NT2/D1 (cell line): ENCODE measurements around the gene COA4.

Experiments used
- DNase-seq: peaks from one replicate; pipeline ENCODE4 v3.0.0-alpha.2; 2011; ENCODE audit warnings: low read depth, low spot score
- H3K27me3 ChIP-seq: 2 replicates; pipeline ENCODE4 v1.6.0; 2011; ENCODE audit warnings: mild to moderate bottlenecking; ENCODE audit not compliant: insufficient read length, insufficient read depth
- H3K36me3 ChIP-seq: 2 replicates; pipeline ENCODE4 v1.6.1; 2011; ENCODE audit warnings: mild to moderate bottlenecking, low read length, mixed read lengths; ENCODE audit not compliant: insufficient read depth, insufficient read length
- H3K4me1 ChIP-seq: 2 replicates; pipeline ENCODE4 v1.5.1; 2011; ENCODE audit not compliant: insufficient read depth, insufficient read length
- H3K4me3 ChIP-seq: 2 replicates; pipeline ENCODE4 v1.5.1; 2011; ENCODE audit warnings: low read depth; ENCODE audit not compliant: insufficient read length
- H3K9ac ChIP-seq: 2 replicates; pipeline ENCODE4 v1.6.0; 2011; ENCODE audit warnings: low read depth; ENCODE audit not compliant: insufficient read length
- H3K9me3 ChIP-seq: 2 replicates; pipeline ENCODE4 v1.5.1; 2011; ENCODE audit warnings: mild to moderate bottlenecking, low read length; ENCODE audit not compliant: insufficient read depth
- SUZ12 ChIP-seq: IDR thresholded peaks from 2 replicates; pipeline ENCODE4 v1.6.1; 2011; ENCODE audit not compliant: insufficient read length, insufficient read depth; ENCODE audit errors: extremely low read depth
- YY1 ChIP-seq: IDR thresholded peaks from 2 replicates; pipeline ENCODE4 v1.6.1; 2011; ENCODE audit not compliant: insufficient read length, insufficient read depth
- ZNF274 ChIP-seq: IDR thresholded peaks from 2 replicates; pipeline ENCODE4 v1.6.1; 2011; ENCODE audit warnings: mild to moderate bottlenecking, low read depth, low read length

COA4 gene

GRCh38 chr11:73876424-73877310, at the start of gene COA4, which contains the start of gene PAAF1:
TSS of gene COA4 (minus strand) at chr11:73876846. CDS start at chr11:73873378, 3,468 bp downstream.
TSS of gene PAAF1 (plus strand) at chr11:73876999. CDS start at chr11:73877022, 23 bp downstream.
- peak; percentile 14 for TF ChIP-seq YY1
- TF ChIP-seq ZNF274, result no peak
- no peaks in the 10 kb centered on the region for H3K4me1 ChIP-seq
- no peaks in the 10 kb centered on the region for H3K27me3 ChIP-seq
- peaks cover 46% of the 10 kb centered on the region for H3K36me3 ChIP-seq
- H3K9me3 ChIP-seq, result peaks cover 5% of the 10 kb centered on the region; the same call in 1 of the 2 replicates
- H3K4me3 ChIP-seq, result peak within 1 kb of the TSS; percentile 71
- H3K9ac ChIP-seq, result peak within 1 kb of the TSS; percentile 97
- DNase-seq, result peak; percentile 94

GRCh38 chr11:73921180-73921579, 44.5 kb upstream of the COA4 start:
- Histone ChIP-seq H3K27me3 (no peaks in the 10 kb centered on the region), H3K9ac (no peak overlapping the region), H3K9me3 (no peaks in the 10 kb centered on the region), H3K4me3 (no peak overlapping the region), H3K4me1 (no peaks in the 10 kb centered on the region), H3K36me3 (peaks cover 23% of the 10 kb centered on the region)
- DNase-seq, result no peak
- no peak for TF ChIP-seq YY1

GRCh38 chr11:73916435-73916834, 39.8 kb upstream of the COA4 start:
- no peak overlapping the region for H3K9ac ChIP-seq
- no peaks in the 10 kb centered on the region for H3K4me1 ChIP-seq
- DNase-seq, result no peak
- TF ChIP-seq ZNF274 (no peak), YY1 (no peak), SUZ12 (no peak)
- no peaks in the 10 kb centered on the region for H3K27me3 ChIP-seq
- peaks cover 39% of the 10 kb centered on the region for H3K36me3 ChIP-seq
- H3K4me3 ChIP-seq, result no peak overlapping the region
- no peaks in the 10 kb centered on the region for H3K9me3 ChIP-seq

- Histone ChIP-seq H3K9ac (no peak overlapping the region), H3K27me3 (no peaks in the 10 kb centered on the region), H3K4me3 (no peak overlapping the region), H3K9me3 (no peaks in the 10 kb centered on the region), H3K4me1 (no peaks in the 10 kb centered on the region), H3K36me3 (peaks cover 36% of the 10 kb centered on the region)
- DNase-seq, result no peak
- TF ChIP-seq SUZ12 (no peak), YY1 (no peak), ZNF274 (no peak)
Observed at GRCh38 chr11:73914284-73914683, 37.6 kb upstream of the COA4 start.

- H3K36me3 ChIP-seq, result peaks cover 32% of the 10 kb centered on the region
- H3K4me3 ChIP-seq, result no peak overlapping the region
- no peak for DNase-seq
- no peak for TF ChIP-seq SUZ12
- TF ChIP-seq ZNF274, result no peak
- TF ChIP-seq YY1, result no peak
- H3K9me3 ChIP-seq, result no peaks in the 10 kb centered on the region
- no peaks in the 10 kb centered on the region for H3K4me1 ChIP-seq
- H3K27me3 ChIP-seq, result no peaks in the 10 kb centered on the region
- no peak overlapping the region for H3K9ac ChIP-seq
Observed at GRCh38 chr11:73913472-73913871, 36.8 kb upstream of the COA4 start.

- Histone ChIP-seq H3K4me1 (no peaks in the 10 kb centered on the region), H3K9me3 (no peaks in the 10 kb centered on the region), H3K9ac (no peak overlapping the region), H3K36me3 (peaks cover 32% of the 10 kb centered on the region), H3K4me3 (no peak overlapping the region), H3K27me3 (no peaks in the 10 kb centered on the region)
- no peak for DNase-seq
- TF ChIP-seq YY1 (no peak), SUZ12 (no peak), ZNF274 (no peak)
Observed at GRCh38 chr11:73912026-73912425, 35.4 kb upstream of the COA4 start.

GRCh38 chr11:73907191-73907590, 30.5 kb upstream of the COA4 start:
- Histone ChIP-seq H3K27me3 (no peaks in the 10 kb centered on the region), H3K9ac (no peak overlapping the region), H3K36me3 (peaks cover 10% of the 10 kb centered on the region), H3K9me3 (no peaks in the 10 kb centered on the region), H3K4me3 (no peak overlapping the region), H3K4me1 (no peaks in the 10 kb centered on the region)
- TF ChIP-seq SUZ12 (no peak), ZNF274 (no peak), YY1 (no peak)
- DNase-seq, result no peak
